ENCODE results near the gene KEL. TPM values are rescaled to one million over a fixed set of nuclear protein-coding genes. Genes with fewer than 3 reads are reported as not detected.

Gene KEL
- total RNA-seq, 4 donors from 2014 or later: not detected

DNA sequence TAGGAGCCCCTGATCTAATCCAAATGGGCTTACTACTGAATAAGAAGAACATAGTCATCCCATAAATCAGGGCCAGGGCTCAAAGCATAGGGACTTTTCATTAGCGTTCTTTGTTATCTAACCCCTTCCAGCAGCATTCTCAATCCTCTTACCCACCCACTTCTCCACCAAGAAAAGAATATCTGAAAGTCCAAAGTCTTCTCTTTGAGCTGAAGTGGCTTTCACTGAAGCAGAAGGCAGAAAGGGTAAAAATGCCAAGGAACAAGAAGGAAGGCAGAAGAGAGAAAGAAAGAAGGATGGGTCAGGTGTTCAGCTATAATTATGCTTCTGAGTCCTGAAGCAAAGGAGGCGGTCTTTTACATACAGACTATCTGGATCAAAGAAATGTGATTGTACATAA, 38.8 kb downstream of the KEL start:
- TF ChIP-seq POLR2AphosphoS5 (IDR thresholded peaks at IDR 0.05): no peak
- TF ChIP-seq, protein P1, sequence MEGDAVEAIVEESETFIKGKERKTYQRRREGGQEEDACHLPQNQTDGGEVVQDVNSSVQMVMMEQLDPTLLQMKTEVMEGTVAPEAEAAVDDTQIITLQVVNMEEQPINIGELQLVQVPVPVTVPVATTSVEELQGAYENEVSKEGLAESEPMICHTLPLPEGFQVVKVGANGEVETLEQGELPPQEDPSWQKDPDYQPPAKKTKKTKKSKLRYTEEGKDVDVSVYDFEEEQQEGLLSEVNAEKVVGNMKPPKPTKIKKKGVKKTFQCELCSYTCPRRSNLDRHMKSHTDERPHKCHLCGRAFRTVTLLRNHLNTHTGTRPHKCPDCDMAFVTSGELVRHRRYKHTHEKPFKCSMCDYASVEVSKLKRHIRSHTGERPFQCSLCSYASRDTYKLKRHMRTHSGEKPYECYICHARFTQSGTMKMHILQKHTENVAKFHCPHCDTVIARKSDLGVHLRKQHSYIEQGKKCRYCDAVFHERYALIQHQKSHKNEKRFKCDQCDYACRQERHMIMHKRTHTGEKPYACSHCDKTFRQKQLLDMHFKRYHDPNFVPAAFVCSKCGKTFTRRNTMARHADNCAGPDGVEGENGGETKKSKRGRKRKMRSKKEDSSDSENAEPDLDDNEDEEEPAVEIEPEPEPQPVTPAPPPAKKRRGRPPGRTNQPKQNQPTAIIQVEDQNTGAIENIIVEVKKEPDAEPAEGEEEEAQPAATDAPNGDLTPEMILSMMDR (IDR thresholded peaks at IDR 0.05): no peak
- no peak for TF ChIP-seq POLR2A (IDR thresholded peaks at IDR 0.05)
- no peak for TF ChIP-seq EP300 (IDR thresholded peaks at IDR 0.05)
- ATAC-seq: no peak
- H3K27ac ChIP-seq: no peak overlapping the region
- H3K4me1 ChIP-seq: no peaks in the 10 kb centered on the region
- H3K9me3 ChIP-seq: no peaks in the 10 kb centered on the region
- no peaks in the 10 kb centered on the region for H3K36me3 ChIP-seq
- 50 to 67% methylated on average over 2 of the region's 2 CpGs for whole genome bisulfite sequencing, 2 donors (ENCODE audit: low coverage in 1 of 2)
- H3K4me3 ChIP-seq: no peak overlapping the region
- H3K27me3 ChIP-seq: no peaks in the 10 kb centered on the region

DNA sequence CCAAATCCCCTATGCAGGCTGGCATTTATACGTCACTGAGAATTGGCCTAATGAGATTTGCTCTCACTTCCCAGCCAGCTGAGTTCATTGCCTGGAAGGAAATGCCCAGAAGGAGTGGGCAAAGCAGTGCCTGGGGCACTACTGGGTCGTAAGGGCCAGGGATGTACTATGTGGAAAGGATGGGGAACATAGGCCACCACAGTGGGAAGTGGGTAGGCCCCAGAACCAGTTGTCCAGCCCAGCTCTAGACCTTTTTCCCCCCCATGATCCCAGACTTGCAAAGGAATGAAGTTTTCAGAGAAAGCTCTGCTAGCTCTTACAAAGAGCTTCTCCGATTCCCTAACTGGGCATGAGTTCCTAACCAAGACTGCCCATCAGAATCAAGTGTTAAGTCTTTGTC, 42.5 kb downstream of the KEL start:
- no peak for ATAC-seq
- Histone ChIP-seq H3K36me3 (no peaks in the 10 kb centered on the region), H3K4me1 (no peaks in the 10 kb centered on the region), H3K9me3 (no peaks in the 10 kb centered on the region), H3K27ac (no peak overlapping the region), H3K4me3 (no peak overlapping the region), H3K27me3 (peaks cover 13% of the 10 kb centered on the region)
- 78 to 80% methylated on average over 2 to 3 of the region's 3 CpGs for WGBS, 2 donors (ENCODE audit: low coverage in 1 of 2)
- no peak for TF ChIP-seq EP300 (IDR thresholded peaks at IDR 0.05)
- TF ChIP-seq POLR2AphosphoS5 (IDR thresholded peaks at IDR 0.05): no peak
- TF ChIP-seq POLR2A (IDR thresholded peaks at IDR 0.05): no peak
- TF ChIP-seq, protein P1 (IDR thresholded peaks at IDR 0.05): no peak

DNA sequence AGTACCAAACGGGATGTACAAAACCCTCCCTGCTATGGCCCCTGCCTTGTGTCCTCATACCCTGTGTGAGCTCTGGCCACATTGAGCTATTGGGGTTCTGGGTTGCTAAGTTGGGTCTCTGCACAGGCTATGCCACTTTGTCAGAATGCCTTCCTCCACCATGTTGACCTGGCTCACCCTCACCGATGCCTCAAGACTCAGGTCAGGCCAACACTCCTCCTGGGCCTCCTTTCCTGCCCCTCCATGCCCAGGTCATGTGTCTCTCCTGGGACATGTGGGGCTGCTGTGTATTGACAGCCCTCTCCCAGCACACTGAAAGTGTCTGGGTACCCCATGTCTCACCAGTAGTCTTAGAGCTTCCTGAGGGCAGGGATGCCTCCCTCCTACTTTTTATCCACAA, 43.3 kb downstream of the KEL start:
- Histone ChIP-seq H3K4me3 (no peak overlapping the region), H3K27me3 (peaks cover 13% of the 10 kb centered on the region), H3K27ac (no peak overlapping the region), H3K4me1 (no peaks in the 10 kb centered on the region), H3K36me3 (no peaks in the 10 kb centered on the region), H3K9me3 (no peaks in the 10 kb centered on the region)
- no peak for TF ChIP-seq POLR2AphosphoS5 (IDR thresholded peaks at IDR 0.05)
- TF ChIP-seq EP300 (IDR thresholded peaks at IDR 0.05): no peak
- TF ChIP-seq, protein P1 (IDR thresholded peaks at IDR 0.05): no peak
- TF ChIP-seq POLR2A (IDR thresholded peaks at IDR 0.05): no peak
- no peak for ATAC-seq
- WGBS, 2 donors (ENCODE audit: low coverage in 1 of 2): 61 to 93% methylated on average over 2 of the region's 2 CpGs

DNA sequence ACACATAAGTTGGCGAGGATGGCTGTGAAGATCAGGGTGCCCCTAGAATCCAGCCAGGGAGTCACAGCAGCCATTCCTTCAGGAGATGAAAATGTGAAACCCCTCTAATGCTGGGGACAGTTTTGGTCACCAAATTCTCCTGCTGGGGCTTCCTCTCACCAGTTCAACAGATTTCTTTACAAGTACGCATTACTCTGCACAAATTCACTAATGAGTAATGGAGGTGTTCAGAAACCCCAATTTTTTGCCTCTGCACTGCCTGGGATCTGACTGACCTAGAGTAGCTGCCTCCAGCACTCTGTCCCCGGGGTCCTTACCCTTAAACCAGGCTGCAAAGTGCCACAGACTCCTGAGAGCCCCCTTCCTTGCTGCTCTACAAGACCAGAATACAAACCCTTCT, 44.7 kb downstream of the KEL start:
- TF ChIP-seq EP300 (IDR thresholded peaks at IDR 0.05): no peak
- no peak for TF ChIP-seq POLR2A (IDR thresholded peaks at IDR 0.05)
- TF ChIP-seq, protein P1 (IDR thresholded peaks at IDR 0.05): no peak
- TF ChIP-seq POLR2AphosphoS5 (IDR thresholded peaks at IDR 0.05): no peak

DNA sequence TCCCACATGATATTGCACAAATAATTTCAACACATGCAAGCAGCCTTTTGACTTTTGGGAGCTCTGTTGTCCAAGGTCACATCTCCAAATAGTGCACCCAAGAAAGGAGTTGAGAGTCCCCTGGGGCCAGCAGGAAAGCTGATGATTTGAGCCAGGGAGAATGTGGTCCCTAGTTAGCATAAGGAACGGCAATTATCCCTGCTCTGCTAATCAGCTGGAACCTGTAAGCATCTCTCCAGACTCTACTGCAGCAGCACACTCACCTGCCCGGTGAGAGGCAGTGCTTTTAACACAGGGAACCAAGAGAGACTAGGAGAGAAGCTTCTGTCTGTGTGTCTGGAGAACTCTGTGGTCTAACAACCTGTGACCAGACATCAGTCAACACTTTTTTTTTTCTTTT, 45.7 kb downstream of the KEL start:
- Histone ChIP-seq H3K36me3 (no peaks in the 10 kb centered on the region), H3K4me1 (no peaks in the 10 kb centered on the region), H3K9me3 (no peaks in the 10 kb centered on the region), H3K27me3 (peaks cover 13% of the 10 kb centered on the region), H3K4me3 (no peak overlapping the region), H3K27ac (no peak overlapping the region)
- 33 to 60% methylated on average over 2 of the region's 2 CpGs for WGBS, 2 donors (ENCODE audit: low coverage in 1 of 2)
- no peak for ATAC-seq
- TF ChIP-seq POLR2AphosphoS5 (IDR thresholded peaks at IDR 0.05) (no peak), POLR2A (IDR thresholded peaks at IDR 0.05) (no peak), EP300 (IDR thresholded peaks at IDR 0.05) (no peak)
- TF ChIP-seq, protein P1 (IDR thresholded peaks at IDR 0.05): no peak

More for the DNA sequence above, 44.7 kb downstream of the KEL start:
- no peaks in the 10 kb centered on the region for H3K36me3 ChIP-seq
- WGBS, 2 donors (ENCODE audit: low coverage in 1 of 2): 93% methylated on average over 2 to 3 of the region's 3 CpGs
- ATAC-seq: no peak
- H3K27ac ChIP-seq: no peak overlapping the region
- H3K27me3 ChIP-seq: peaks cover 13% of the 10 kb centered on the region
- H3K4me3 ChIP-seq: no peak overlapping the region
- no peaks in the 10 kb centered on the region for H3K9me3 ChIP-seq
- H3K4me1 ChIP-seq: no peaks in the 10 kb centered on the region
